ENCODE results near the gene SWAP70. TPM values are rescaled to one million over a fixed set of nuclear protein-coding genes. Genes with fewer than 3 reads are reported as not detected.
"Not testable (repeated sequence)": the region's sequence is repeated elsewhere in the genome, so short reads cannot be mapped to it uniquely, and the experiment has no call there.

The SWAP70 gene
- total RNA-seq, 1 experiment from 2014 or later, result 21.1 TPM

DNA sequence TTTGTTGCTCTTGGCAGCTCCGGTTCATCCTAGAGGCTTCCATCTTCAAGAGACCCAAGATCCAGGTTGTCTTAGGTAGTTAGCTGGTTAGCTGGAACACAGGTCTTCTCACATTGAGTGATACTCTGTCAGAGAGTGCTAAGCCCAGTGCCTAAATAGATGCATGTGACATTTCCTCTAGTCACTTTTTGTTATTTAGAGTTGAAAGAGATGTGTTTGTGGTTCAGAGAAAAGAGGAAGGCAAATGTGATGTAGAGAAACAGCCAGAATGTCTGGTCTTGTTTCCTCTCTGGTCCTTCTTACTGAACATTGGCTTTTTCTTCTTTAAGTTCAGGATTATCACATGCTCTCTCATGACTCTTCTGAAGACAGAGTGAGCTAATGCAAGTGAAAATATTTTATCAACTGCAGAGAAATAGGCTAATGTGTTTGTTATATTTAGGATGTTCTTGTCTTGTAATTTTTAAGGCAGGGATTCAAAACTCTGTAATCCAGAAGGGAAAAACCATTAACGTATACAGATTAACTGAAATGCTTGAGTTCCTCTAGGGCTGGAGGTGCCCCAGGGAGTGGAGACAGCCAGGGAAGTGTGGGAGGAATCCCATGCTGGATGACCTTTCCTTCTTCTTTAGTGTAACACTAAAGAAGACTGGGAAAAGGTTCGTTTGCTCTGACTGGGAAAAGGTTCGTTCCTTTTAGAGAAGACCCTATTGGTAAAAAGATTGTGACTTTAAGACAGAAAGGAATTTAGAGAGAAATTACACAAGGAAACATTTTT is 75.4 kb downstream of the SWAP70 start:
- ChIA-PET CTCF (no interaction called here), POLR2A (ENCODE audit: low non-redundant PET) (no interaction called here)
- intact Hi-C loops (cut with micrococcal nuclease; ENCODE audit: unreplicated experiment), result no loop called here
- peaks cover 5% of the 10 kb centered on the region for H3K9me3 ChIP-seq (ENCODE audit: low read depth, low read length, poor library complexity, severe bottlenecking)
- BruUV-seq (replicated peaks), result no TSS peak
- no peak overlapping the region for H3K27ac ChIP-seq (ENCODE audit: low read depth, low read length, poor library complexity, severe bottlenecking)
- no peaks in the 10 kb centered on the region for H3K27me3 ChIP-seq (replicated peaks; ENCODE audit: insufficient read depth, low read depth, low read length, poor library complexity)
- peaks cover 12% of the 10 kb centered on the region for H3K36me3 ChIP-seq (ENCODE audit: insufficient read depth, low read length, poor library complexity, severe bottlenecking)
- no peak for DNase-seq (ENCODE audit: low spot score)
- no peak overlapping the region for H3K4me3 ChIP-seq (ENCODE audit: low read depth, low read length, poor library complexity, severe bottlenecking)
- no peaks in the 10 kb centered on the region for H3K4me1 ChIP-seq (ENCODE audit: insufficient read depth, low read length, poor library complexity, severe bottlenecking)
- no peak for TF ChIP-seq EZH2 (IDR thresholded peaks at IDR 0.05; ENCODE audit: borderline replicate concordance, low read depth, low read length, poor library complexity, severe bottlenecking)
- TF ChIP-seq, protein P1, sequence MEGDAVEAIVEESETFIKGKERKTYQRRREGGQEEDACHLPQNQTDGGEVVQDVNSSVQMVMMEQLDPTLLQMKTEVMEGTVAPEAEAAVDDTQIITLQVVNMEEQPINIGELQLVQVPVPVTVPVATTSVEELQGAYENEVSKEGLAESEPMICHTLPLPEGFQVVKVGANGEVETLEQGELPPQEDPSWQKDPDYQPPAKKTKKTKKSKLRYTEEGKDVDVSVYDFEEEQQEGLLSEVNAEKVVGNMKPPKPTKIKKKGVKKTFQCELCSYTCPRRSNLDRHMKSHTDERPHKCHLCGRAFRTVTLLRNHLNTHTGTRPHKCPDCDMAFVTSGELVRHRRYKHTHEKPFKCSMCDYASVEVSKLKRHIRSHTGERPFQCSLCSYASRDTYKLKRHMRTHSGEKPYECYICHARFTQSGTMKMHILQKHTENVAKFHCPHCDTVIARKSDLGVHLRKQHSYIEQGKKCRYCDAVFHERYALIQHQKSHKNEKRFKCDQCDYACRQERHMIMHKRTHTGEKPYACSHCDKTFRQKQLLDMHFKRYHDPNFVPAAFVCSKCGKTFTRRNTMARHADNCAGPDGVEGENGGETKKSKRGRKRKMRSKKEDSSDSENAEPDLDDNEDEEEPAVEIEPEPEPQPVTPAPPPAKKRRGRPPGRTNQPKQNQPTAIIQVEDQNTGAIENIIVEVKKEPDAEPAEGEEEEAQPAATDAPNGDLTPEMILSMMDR (conservative IDR thresholded peaks at IDR 0.05; ENCODE audit: low read depth, low read length), result no peak

GRCh38 chr11:9740202-9740883 is 76.5 kb downstream of the SWAP70 start:
- TF ChIP-seq, protein P1 (conservative IDR thresholded peaks at IDR 0.05; ENCODE audit: low read depth, low read length), result no peak
- TF ChIP-seq EZH2 (IDR thresholded peaks at IDR 0.05; ENCODE audit: borderline replicate concordance, low read depth, low read length, poor library complexity, severe bottlenecking), result no peak
- Histone ChIP-seq H3K36me3 (ENCODE audit: insufficient read depth, low read length, poor library complexity, severe bottlenecking) (peaks cover 10% of the 10 kb centered on the region), H3K27ac (ENCODE audit: low read depth, low read length, poor library complexity, severe bottlenecking) (no peak overlapping the region), H3K4me1 (ENCODE audit: insufficient read depth, low read length, poor library complexity, severe bottlenecking) (no peaks in the 10 kb centered on the region), H3K9me3 (ENCODE audit: low read depth, low read length, poor library complexity, severe bottlenecking) (peaks cover 5% of the 10 kb centered on the region), H3K4me3 (ENCODE audit: low read depth, low read length, poor library complexity, severe bottlenecking) (no peak overlapping the region), H3K27me3 (replicated peaks; ENCODE audit: insufficient read depth, low read depth, low read length, poor library complexity) (no peaks in the 10 kb centered on the region)
- ChIA-PET POLR2A (ENCODE audit: low non-redundant PET) (no interaction called here), CTCF (no interaction called here)
- no TSS peak for BruUV-seq (replicated peaks)
- intact Hi-C loops (cut with micrococcal nuclease; ENCODE audit: unreplicated experiment), result loop anchor here (10.0 kb wide), 1 partner anchor 206 kb away; no protein-coding TSS in a partner anchor
- DNase-seq (ENCODE audit: low spot score), result no peak

- H3K4me1 ChIP-seq (ENCODE audit: insufficient read depth, low read length, poor library complexity, severe bottlenecking), result no peaks in the 10 kb centered on the region
- CTCF ChIA-PET, result no interaction called here
- H3K27ac ChIP-seq (ENCODE audit: low read depth, low read length, poor library complexity, severe bottlenecking), result no peak overlapping the region
- POLR2A ChIA-PET (ENCODE audit: low non-redundant PET), result no interaction called here
- H3K27me3 ChIP-seq (replicated peaks; ENCODE audit: insufficient read depth, low read depth, low read length, poor library complexity), result no peaks in the 10 kb centered on the region
- intact Hi-C loops (cut with micrococcal nuclease; ENCODE audit: unreplicated experiment), result loop anchor here (10.0 kb wide), 1 partner anchor 206 kb away; no protein-coding TSS in a partner anchor
- peaks cover 4% of the 10 kb centered on the region for H3K36me3 ChIP-seq (ENCODE audit: insufficient read depth, low read length, poor library complexity, severe bottlenecking)
- no peaks in the 10 kb centered on the region for H3K9me3 ChIP-seq (ENCODE audit: low read depth, low read length, poor library complexity, severe bottlenecking)
- TF ChIP-seq EZH2 (IDR thresholded peaks at IDR 0.05; ENCODE audit: borderline replicate concordance, low read depth, low read length, poor library complexity, severe bottlenecking), result no peak
- TF ChIP-seq, protein P1 (conservative IDR thresholded peaks at IDR 0.05; ENCODE audit: low read depth, low read length), result no peak
- H3K4me3 ChIP-seq (ENCODE audit: low read depth, low read length, poor library complexity, severe bottlenecking), result no peak overlapping the region
- no peak for DNase-seq (ENCODE audit: low spot score)
- no TSS peak for BruUV-seq (replicated peaks)
These were observed 77.4 kb downstream of the SWAP70 start for GRCh38 chr11:9741260-9741659.

GRCh38 chr11:9743512-9743911 is 79.6 kb downstream of the SWAP70 start:
- H3K4me3 ChIP-seq (ENCODE audit: low read depth, low read length, poor library complexity, severe bottlenecking); H3K36me3 ChIP-seq (ENCODE audit: insufficient read depth, low read length, poor library complexity, severe bottlenecking); DNase-seq (ENCODE audit: low spot score); CTCF ChIA-PET; H3K27me3 ChIP-seq (replicated peaks; ENCODE audit: insufficient read depth, low read depth, low read length, poor library complexity); BruUV-seq (replicated peaks); POLR2A ChIA-PET (ENCODE audit: low non-redundant PET); H3K9me3 ChIP-seq (ENCODE audit: low read depth, low read length, poor library complexity, severe bottlenecking); H3K27ac ChIP-seq (ENCODE audit: low read depth, low read length, poor library complexity, severe bottlenecking): not testable (repeated sequence)
- peaks cover 15% of the 10 kb centered on the region for H3K4me1 ChIP-seq (ENCODE audit: insufficient read depth, low read length, poor library complexity, severe bottlenecking)
- intact Hi-C loops (cut with micrococcal nuclease; ENCODE audit: unreplicated experiment), result loop anchor here (10.0 kb wide), 1 partner anchor 209 kb away; no protein-coding TSS in a partner anchor
